HK-2 (cell line): Measurements from ENCODE around the gene EXTL2.
"Not testable (repeated sequence)": the region's sequence is repeated elsewhere in the genome, so short reads cannot be mapped to it uniquely, and the experiment has no call there.

ENCODE experiments used
- DNase-seq: peaks from one replicate; pipeline ENCODE4 v3.0.0-alpha.2; 2018; ENCODE audit not compliant: unreplicated experiment

The EXTL2 gene

GRCh38 chr1:100894603-100895539 is at the start of gene EXTL2:
TSS of gene EXTL2 (minus strand) at chr1:100894842. CDS start at chr1:100888757, 6,085 bp downstream.
- DNase-seq, result peak; percentile 90

GRCh38 chr1:100943533-100943932 is 48.9 kb upstream of the EXTL2 start:
- no peak for DNase-seq

GRCh38 chr1:100942304-100943046 is 47.8 kb upstream of the EXTL2 start:
- DNase-seq, result no peak

GRCh38 chr1:100941580-100942216 is 47.1 kb upstream of the EXTL2 start:
- DNase-seq, result no peak

GRCh38 chr1:100941098-100941527 is 46.5 kb upstream of the EXTL2 start:
- DNase-seq, result no peak

- no peak for DNase-seq
These were observed 41.7 kb upstream of the EXTL2 start for GRCh38 chr1:100936194-100936967.

- DNase-seq, result not testable (repeated sequence)
These were observed 38.9 kb upstream of the EXTL2 start for GRCh38 chr1:100933555-100933954.

- DNase-seq, result no peak
These were observed 37.1 kb upstream of the EXTL2 start for GRCh38 chr1:100931716-100932115.

- no peak for DNase-seq
These were observed 35.9 kb upstream of the EXTL2 start for GRCh38 chr1:100930494-100930893.

GRCh38 chr1:100928128-100928527 is 33.5 kb upstream of the EXTL2 start:
- no peak for DNase-seq

- no peak for DNase-seq
These were observed 32.6 kb upstream of the EXTL2 start for GRCh38 chr1:100927276-100927675.

- no peak for DNase-seq
These were observed 31.6 kb upstream of the EXTL2 start for GRCh38 chr1:100926240-100926639.

GRCh38 chr1:100924991-100925390 is 30.3 kb upstream of the EXTL2 start:
- DNase-seq, result no peak

- DNase-seq, result no peak
These were observed 29.6 kb upstream of the EXTL2 start for GRCh38 chr1:100924212-100924611.

GRCh38 chr1:100921110-100921706 is 26.6 kb upstream of the EXTL2 start:
- no peak for DNase-seq

GRCh38 chr1:100912019-100912418 is 17.4 kb upstream of the EXTL2 start:
- no peak for DNase-seq

- no peak for DNase-seq
These were observed 14.4 kb upstream of the EXTL2 start for GRCh38 chr1:100909018-100909417.

GRCh38 chr1:100907887-100908286 is 13.2 kb upstream of the EXTL2 start:
- DNase-seq, result no peak

- DNase-seq, result no peak
These were observed 10.5 kb upstream of the EXTL2 start for GRCh38 chr1:100905181-100905580.

GRCh38 chr1:100904528-100904927 is 9.9 kb upstream of the EXTL2 start:
- no peak for DNase-seq

GRCh38 chr1:100903777-100904176 is 9.1 kb upstream of the EXTL2 start:
- no peak for DNase-seq
